Measurements from ENCODE around the gene SMTNL2. TPM values are rescaled to one million over a fixed set of nuclear protein-coding genes. Genes with fewer than 3 reads are reported as not detected.

The SMTNL2 gene
- total RNA-seq, 4 donors from 2014 or later = 1.5 TPM; not detected in 2

GRCh38 chr17:4542003-4542725 is 42.2 kb upstream of the SMTNL2 start:
- TF ChIP-seq CTCF (IDR thresholded peaks at IDR 0.05; ENCODE audit: low read depth) = no peak

- no peak for TF ChIP-seq CTCF (IDR thresholded peaks at IDR 0.05; ENCODE audit: low read depth)
Measured at GRCh38 chr17:4542726-4543191, 41.6 kb upstream of the SMTNL2 start.

- no peak for TF ChIP-seq CTCF (IDR thresholded peaks at IDR 0.05; ENCODE audit: low read depth)
Measured at GRCh38 chr17:4543557-4544026, 40.7 kb upstream of the SMTNL2 start.

GRCh38 chr17:4544135-4544950 is 40.0 kb upstream of the SMTNL2 start:
- no peak for TF ChIP-seq CTCF (IDR thresholded peaks at IDR 0.05; ENCODE audit: low read depth)

GRCh38 chr17:4544951-4545216 is 39.4 kb upstream of the SMTNL2 start:
- TF ChIP-seq CTCF (IDR thresholded peaks at IDR 0.05; ENCODE audit: low read depth) = no peak

- TF ChIP-seq CTCF (IDR thresholded peaks at IDR 0.05; ENCODE audit: low read depth) = no peak
Measured at GRCh38 chr17:4545217-4545951, 38.9 kb upstream of the SMTNL2 start.
